Neural cell (in vitro differentiated cells): Measurements from ENCODE around the gene SGPP2. TPM values are rescaled to one million over a fixed set of nuclear protein-coding genes. Genes with fewer than 3 reads are reported as not detected.

Source experiments
- H2AFZ ChIP-seq: fragments of 200-600, 300-800 bp; sonication (generic), shearing (Covaris generic); 2 replicates; pipeline ENCODE4 v1.6.0; 2014; ENCODE audit warnings: low read depth, mild to moderate bottlenecking, antibody characterized with exemption, low read length, moderate library complexity
- H3F3A ChIP-seq: fragments of 200-600 bp; shearing (Covaris generic); 2 replicates; pipeline ENCODE4 v1.6.1; 2016; ENCODE audit warnings: mild to moderate bottlenecking, moderate library complexity, mixed read lengths, antibody characterized with exemption, low read length; ENCODE audit not compliant: insufficient read depth, poor library complexity, severe bottlenecking
- H3K27ac ChIP-seq: fragments of 200-600, 300-800 bp; sonication (generic), shearing (Covaris generic); 2 replicates; pipeline ENCODE4 v1.5.1; 2014; ENCODE audit warnings: mild to moderate bottlenecking, low read length, moderate library complexity
- H3K27me3 ChIP-seq: fragments of 300-800, 200-600 bp; sonication (generic), shearing (Covaris generic); 2 replicates; pipeline ENCODE4 v1.6.0; 2014; ENCODE audit warnings: mild to moderate bottlenecking, low read depth, low read length, moderate library complexity; ENCODE audit not compliant: insufficient read depth
- H3K36me3 ChIP-seq: fragments of 300-800, 200-600 bp; sonication (generic), shearing (Covaris generic); 2 replicates; pipeline ENCODE4 v1.5.1; 2014; ENCODE audit warnings: mild to moderate bottlenecking, antibody characterized with exemption, low read length, moderate library complexity; ENCODE audit not compliant: insufficient read depth
- H3K4me2 ChIP-seq: fragments of 300-800, 200-600 bp; sonication (generic), shearing (Covaris generic); 2 replicates; pipeline ENCODE4 v1.6.0; 2014; ENCODE audit warnings: mild to moderate bottlenecking, low read length
- H3K4me3 ChIP-seq: fragments of 300-800, 200-600 bp; sonication (generic), shearing (Covaris generic); 2 replicates; pipeline ENCODE4 v1.5.1; 2014; ENCODE audit warnings: mild to moderate bottlenecking, low read length, moderate library complexity
- H3K79me2 ChIP-seq: fragments of 200-600 bp; shearing (Covaris generic); replicated peaks from 2 replicates; pipeline ENCODE4 v1.6.0; 2014; ENCODE audit warnings: mild to moderate bottlenecking, low read length, moderate library complexity; ENCODE audit not compliant: insufficient read depth
- H3K9ac ChIP-seq: fragments of 300-800, 200-600 bp; sonication (generic), shearing (Covaris generic); 2 replicates; pipeline ENCODE4 v1.6.1; 2016; ENCODE audit warnings: mild to moderate bottlenecking, low read length, mixed read lengths
- H3K9me2 ChIP-seq: fragments of 200-600 bp; shearing (Covaris generic); 2 replicates; pipeline ENCODE4 v1.6.1; 2016; ENCODE audit warnings: mild to moderate bottlenecking, low read length, mixed read lengths; ENCODE audit not compliant: insufficient read depth
- H3K9me3 ChIP-seq: fragments of 200-600, 300-800 bp; sonication (generic), shearing (Covaris generic); 2 replicates; pipeline ENCODE4 v1.6.1; 2016; ENCODE audit warnings: mild to moderate bottlenecking, mixed run types, low read length, moderate library complexity, mixed read lengths
- H4K20me1 ChIP-seq: fragments of 200-600 bp; shearing (Covaris generic); 2 replicates; pipeline ENCODE4 v1.6.1; 2016; ENCODE audit warnings: mild to moderate bottlenecking, mixed run types; ENCODE audit not compliant: insufficient read depth
- CTCF ChIP-seq: fragments of 450-650 bp; IDR thresholded peaks from 2 replicates; pipeline ENCODE4 v1.5.1; 2014; ENCODE audit warnings: antibody characterized with exemption, mild to moderate bottlenecking, moderate library complexity; ENCODE audit not compliant: poor library complexity, severe bottlenecking
- EP300 ChIP-seq: fragments of 450-650 bp; conservative IDR thresholded peaks from 2 replicates; pipeline ENCODE4 v1.6.1; 2014; ENCODE audit warnings: antibody characterized with exemption, mild to moderate bottlenecking, moderate library complexity; ENCODE audit not compliant: poor library complexity, severe bottlenecking
- EZH2 ChIP-seq: fragments of 200-600, 300-800 bp; shearing (Covaris generic), sonication (generic); IDR thresholded peaks from 2 replicates; pipeline ENCODE4 v1.6.1; 2014; ENCODE audit warnings: antibody characterized with exemption, low read length, borderline replicate concordance, mild to moderate bottlenecking; ENCODE audit not compliant: insufficient read depth, poor library complexity, severe bottlenecking
- MXI1 ChIP-seq: fragments of 450-650 bp; conservative IDR thresholded peaks from 2 replicates; pipeline ENCODE4 v1.6.1; 2014; ENCODE audit warnings: antibody characterized with exemption, mild to moderate bottlenecking; ENCODE audit not compliant: poor library complexity, severe bottlenecking
- POLR2AphosphoS5 ChIP-seq: IDR thresholded peaks from 2 replicates; pipeline ENCODE4 v1.6.1; 2012
- RAD21 ChIP-seq: fragments of 450-650 bp; conservative IDR thresholded peaks from 2 replicates; pipeline ENCODE4 v1.6.1; 2014; ENCODE audit warnings: antibody characterized with exemption, mild to moderate bottlenecking, moderate library complexity
- REST ChIP-seq: IDR thresholded peaks from 2 replicates; pipeline ENCODE4 v1.6.1; 2012; ENCODE audit warnings: borderline replicate concordance
- SMC3 ChIP-seq: fragments of 450-650 bp; conservative IDR thresholded peaks from 2 replicates; pipeline ENCODE4 v1.6.1; 2014; ENCODE audit warnings: antibody characterized with exemption, mild to moderate bottlenecking, moderate library complexity; ENCODE audit not compliant: poor library complexity
- TAF1 ChIP-seq: IDR thresholded peaks from 2 replicates; pipeline ENCODE4 v1.6.1; 2012; ENCODE audit warnings: low read depth
- polyA plus RNA-seq: library from polyadenylated mRNA; depleted of rRNA; stranded (reverse); fragments of >200 nt; gene quantifications from 2 replicates; pipeline ENCODE4 v1.2.3, GENCODE V29; 2014

Gene SGPP2
- polyA plus RNA-seq, 1 donor from 2014 or later, result 0.38 TPM

DNA sequence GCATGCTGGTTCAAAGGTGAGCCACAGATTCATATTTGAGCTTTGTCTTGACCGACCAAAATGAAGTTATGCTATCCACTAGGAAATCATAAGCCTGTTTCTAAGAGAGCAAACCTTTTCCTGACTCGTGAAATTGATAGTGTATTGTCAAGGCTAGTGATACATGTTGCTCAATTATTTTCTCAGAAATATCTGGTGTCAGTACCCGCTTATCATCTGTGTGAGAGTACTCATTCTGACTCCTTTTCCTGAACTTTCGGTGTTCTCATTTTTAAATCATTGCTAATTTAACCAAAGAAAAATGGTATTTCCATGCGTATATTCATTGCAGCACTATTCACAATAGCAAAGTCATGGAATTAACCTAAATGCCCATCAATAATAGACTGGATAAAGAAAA is 56.2 kb downstream of the SGPP2 start:
- Histone ChIP-seq H3K9me3 (no peaks in the 10 kb centered on the region), H3K79me2 (no peaks in the 10 kb centered on the region), H3K9me2 (no peaks in the 10 kb centered on the region), H3K9ac (no peak overlapping the region), H4K20me1 (no peaks in the 10 kb centered on the region), H3K4me2 (no peak overlapping the region), H3F3A (no peaks in the 10 kb centered on the region), H3K36me3 (no peaks in the 10 kb centered on the region), H3K27ac (no peak overlapping the region), H3K4me3 (no peak overlapping the region), H3K27me3 (no peaks in the 10 kb centered on the region), H2AFZ (no peak overlapping the region)
- TF ChIP-seq EZH2, result no peak
- no peak for TF ChIP-seq POLR2AphosphoS5
- TF ChIP-seq EP300, result no peak
- TF ChIP-seq TAF1, result no peak
- no peak for TF ChIP-seq SMC3
- no peak for TF ChIP-seq CTCF
- TF ChIP-seq MXI1, result no peak
- no peak for TF ChIP-seq RAD21
- no peak for TF ChIP-seq REST

DNA sequence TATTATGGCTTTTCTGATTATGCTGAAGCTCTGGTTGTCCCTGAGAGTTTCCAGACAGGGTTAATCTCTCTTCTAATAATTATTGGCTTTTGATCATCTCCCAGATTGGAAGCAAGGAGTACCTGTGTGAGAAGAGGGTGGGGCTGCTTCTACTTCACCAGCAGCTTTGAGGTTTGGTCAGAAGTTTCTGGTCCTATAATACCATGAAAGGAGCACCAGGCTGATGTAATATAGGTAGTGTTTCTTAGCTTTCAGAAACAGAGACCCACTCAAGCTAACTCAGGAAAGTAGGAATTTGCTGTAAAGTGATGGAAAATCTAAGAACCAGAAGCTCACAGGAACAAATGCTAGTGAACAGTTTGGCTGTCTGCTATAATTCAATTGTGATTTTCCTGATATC is 57.6 kb downstream of the SGPP2 start:
- Histone ChIP-seq H3F3A (no peaks in the 10 kb centered on the region), H3K79me2 (no peaks in the 10 kb centered on the region), H3K4me2 (no peak overlapping the region), H3K4me3 (no peak overlapping the region), H3K9me2 (no peaks in the 10 kb centered on the region), H2AFZ (no peak overlapping the region), H3K36me3 (no peaks in the 10 kb centered on the region), H3K27ac (no peak overlapping the region), H3K9ac (no peak overlapping the region), H3K27me3 (no peaks in the 10 kb centered on the region), H3K9me3 (no peaks in the 10 kb centered on the region), H4K20me1 (no peaks in the 10 kb centered on the region)
- TF ChIP-seq EP300 (no peak), SMC3 (no peak), REST (no peak), TAF1 (no peak)
